Measurements from ENCODE around the gene BCL2L2. TPM values are rescaled to one million over a fixed set of nuclear protein-coding genes. Genes with fewer than 3 reads are reported as not detected.

BCL2L2 gene
- total and polyA plus RNA-seq, 12 donors: 16.8 to 54.6 (median 40.4) TPM

DNA sequence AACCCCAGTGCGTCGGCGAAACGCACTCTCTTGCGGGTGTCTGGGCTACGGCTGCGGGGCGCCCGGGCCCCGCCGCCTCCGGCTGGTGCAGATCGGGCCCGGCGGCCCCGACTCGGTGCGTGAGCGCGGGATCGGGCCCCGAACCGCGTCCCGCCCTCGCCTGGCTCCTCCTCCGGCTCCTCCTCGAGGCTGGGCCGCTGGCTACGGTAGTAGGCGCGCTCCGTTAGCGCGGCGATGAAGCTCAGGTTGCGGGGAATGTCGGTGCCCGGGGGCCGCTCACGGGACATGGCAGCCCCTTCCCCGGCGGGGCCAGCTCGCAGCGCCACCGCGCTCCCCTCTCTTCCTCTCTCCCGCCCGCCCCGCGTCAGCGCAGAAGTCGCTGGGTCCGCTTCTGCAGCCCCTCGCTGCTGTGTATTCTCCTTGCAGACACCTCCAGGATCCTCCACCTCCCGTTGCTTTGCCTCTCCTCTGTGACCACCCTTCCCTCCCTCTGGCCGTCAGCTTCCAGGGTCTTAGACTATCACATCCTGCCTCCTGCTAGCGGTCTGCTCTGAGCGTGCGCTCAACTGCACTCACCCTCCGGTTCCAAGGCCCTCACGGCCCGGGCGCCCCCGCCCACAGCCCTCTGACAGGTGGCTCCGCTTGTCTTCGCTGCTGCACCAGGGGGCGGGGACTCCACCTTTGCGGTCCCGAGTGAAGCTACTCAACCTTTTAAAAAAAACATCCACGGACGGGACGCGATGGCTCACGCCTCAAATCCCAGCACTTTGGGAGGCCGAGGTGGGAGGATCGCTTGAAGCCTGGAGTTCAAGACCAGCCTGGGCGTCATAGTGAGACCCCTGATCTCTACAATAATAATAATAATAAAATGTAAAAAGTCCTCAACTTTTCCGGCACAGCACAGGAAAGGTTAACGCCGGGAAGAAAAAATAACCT is 4.1 kb upstream of the BCL2L2 start, which contains the start of gene PPP1R3E:
PPP1R3E (minus strand) TSS at position 570 of the 936 bp plus-strand sequence; CDS start at position 287, 283 bp downstream.
- no peak for TF ChIP-seq CTCF (IDR thresholded peaks at IDR 0.05)
- peak in 1 of 2 donors; percentile 56 for TF ChIP-seq POLR2A (IDR thresholded peaks at IDR 0.05)

GRCh38 chr14:23307146-23307530 is 505 bp downstream of the BCL2L2 start:
- peak overlapping the region; percentile 76 to 94 (median 90) for H3K27ac ChIP-seq
- peaks cover 32 to 49% of the 10 kb centered on the region in 2 donors for H3K4me1 ChIP-seq (replicated peaks in 1 of 2)
- DNase-seq: no peak
- intact Hi-C loops (cut with DNase I): no loop called here
- no peaks in the 10 kb centered on the region for H3K27me3 ChIP-seq
- H3K4me3 ChIP-seq: peak overlapping the region in 3 of 4 donors; percentile 71 to 90 (median 89)
- H3K36me3 ChIP-seq (replicated peaks in 1 of 2): peaks cover 0 to 33% of the 10 kb centered on the region in 2 donors
- TF ChIP-seq CTCF (IDR thresholded peaks at IDR 0.05) (no peak), POLR2A (IDR thresholded peaks at IDR 0.05) (no peak)
- WGBS, 4 donors: 5 to 9% (median 7%) methylated on average over 4 to 5 of the region's 5 CpGs
- no peaks in the 10 kb centered on the region for H3K9me3 ChIP-seq (replicated peaks in 1 of 3)

More for the DNA sequence above, 4.1 kb upstream of the BCL2L2 start, which contains the start of gene PPP1R3E:
- peak within 1 kb of the TSS in 3 of 4 donors; percentile 12 to 64 (median 34) for H3K4me3 ChIP-seq
- peak within 1 kb of the TSS; percentile 82 to 99 (median 97) for H3K27ac ChIP-seq
- no peaks in the 10 kb centered on the region for H3K27me3 ChIP-seq
- peaks cover 25 to 30% of the 10 kb centered on the region in 2 donors for H3K4me1 ChIP-seq (replicated peaks in 1 of 2)
- no peaks in the 10 kb centered on the region for H3K9me3 ChIP-seq (replicated peaks in 1 of 3)
- H3K36me3 ChIP-seq (replicated peaks in 1 of 2): peaks cover 0 to 5% of the 10 kb centered on the region in 2 donors
- WGBS, 4 donors: 2 to 3% (median 2%) methylated on average over 25 to 81 of the region's 81 CpGs
- DNase-seq: peak; percentile 74 to 89 (median 79)
- intact Hi-C loops (cut with DNase I): no loop called here

- peaks cover 0 to 33% of the 10 kb centered on the region in 2 donors for H3K36me3 ChIP-seq (replicated peaks in 1 of 2)
- H3K4me1 ChIP-seq (replicated peaks in 1 of 2): peaks cover 27 to 46% of the 10 kb centered on the region in 2 donors
- peak overlapping the region in 2 of 4 donors; percentile 71 to 89 for H3K4me3 ChIP-seq
- intact Hi-C loops (cut with DNase I): no loop called here
- peak in 1 of 7 donors; percentile 49 for DNase-seq
- no peak for TF ChIP-seq POLR2A (IDR thresholded peaks at IDR 0.05)
- H3K9me3 ChIP-seq (replicated peaks in 1 of 3): no peaks in the 10 kb centered on the region
- H3K27me3 ChIP-seq: no peaks in the 10 kb centered on the region
- H3K27ac ChIP-seq: peak overlapping the region in 3 of 5 donors; percentile 90 to 94 (median 93)
- 72 to 83% (median 81%) methylated on average over 13 to 22 of the region's 22 CpGs for WGBS, 4 donors
Observed at GRCh38 chr14:23307687-23308644, 1.3 kb downstream of the BCL2L2 start.

DNA sequence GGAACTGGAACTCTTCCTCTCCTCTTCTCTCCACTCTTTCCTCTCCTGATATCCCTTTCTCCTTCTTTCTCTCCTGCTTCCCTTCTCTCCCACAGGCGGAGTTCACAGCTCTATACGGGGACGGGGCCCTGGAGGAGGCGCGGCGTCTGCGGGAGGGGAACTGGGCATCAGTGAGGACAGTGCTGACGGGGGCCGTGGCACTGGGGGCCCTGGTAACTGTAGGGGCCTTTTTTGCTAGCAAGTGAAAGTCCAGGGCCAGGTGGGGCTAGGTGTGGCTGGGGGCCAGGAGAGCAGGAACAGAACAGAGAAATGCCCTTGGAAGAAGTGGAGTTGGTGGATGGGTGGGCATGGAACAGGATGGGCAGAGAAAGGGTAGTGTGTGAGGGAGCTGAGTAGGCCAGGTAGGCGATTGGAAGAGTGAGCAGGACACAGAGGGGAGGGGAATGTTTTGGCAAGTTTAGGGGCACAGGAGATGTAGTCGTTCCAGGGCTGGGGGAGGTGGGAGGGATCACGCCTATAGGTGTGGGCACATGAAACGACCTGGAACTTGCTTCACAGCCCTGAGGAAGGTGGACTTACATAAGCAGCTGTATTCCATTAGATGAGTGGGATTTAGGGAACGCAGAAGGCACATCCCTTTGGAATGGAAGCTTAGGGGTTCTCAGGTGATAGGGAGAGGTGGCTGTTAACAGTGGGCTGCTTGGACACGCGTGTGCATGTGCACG is 2.2 kb downstream of the BCL2L2 start:
- Histone ChIP-seq H3K36me3 (replicated peaks in 1 of 2) (peaks cover 0 to 33% of the 10 kb centered on the region in 2 donors), H3K27ac (peak overlapping the region in 2 of 5 donors; percentile 31 to 37), H3K4me3 (no peak overlapping the region), H3K27me3 (no peaks in the 10 kb centered on the region), H3K4me1 (replicated peaks in 1 of 2) (peaks cover 25 to 44% of the 10 kb centered on the region in 2 donors), H3K9me3 (replicated peaks in 1 of 3) (no peaks in the 10 kb centered on the region)
- WGBS, 4 donors: 81 to 86% (median 84%) methylated on average over 17 of the region's 17 CpGs
- intact Hi-C loops (cut with DNase I): no loop called here
- DNase-seq: peak in 1 of 7 donors; percentile 49
- TF ChIP-seq POLR2A (IDR thresholded peaks at IDR 0.05): no peak
- no peak for TF ChIP-seq CTCF (IDR thresholded peaks at IDR 0.05)
